HEK293T (cell line): ENCODE results near the gene ING3.

ENCODE experiments used
- ARNT ChIP-seq: fragments of 450-650 bp; IDR thresholded peaks from 2 replicates; pipeline ENCODE4 v1.6.1; 2017; ENCODE audit warnings: mild to moderate bottlenecking
- BHLHE40 ChIP-seq: fragments of 450-650 bp; IDR thresholded peaks from 2 replicates; pipeline ENCODE4 v1.6.1; 2016; ENCODE audit warnings: mild to moderate bottlenecking, moderate library complexity, borderline replicate concordance
- FOXK2 ChIP-seq: fragments of 450-650 bp; IDR thresholded peaks from 2 replicates; pipeline ENCODE4 v1.6.1; 2016; ENCODE audit warnings: mild to moderate bottlenecking
- FOXM1 ChIP-seq: fragments of 450-650 bp; IDR thresholded peaks from 2 replicates; pipeline ENCODE4 v1.6.1; 2017; ENCODE audit warnings: mild to moderate bottlenecking, borderline replicate concordance
- HDGF ChIP-seq: fragments of 450-650 bp; IDR thresholded peaks from 2 replicates; pipeline ENCODE4 v1.6.1; 2017; ENCODE audit warnings: antibody characterized with exemption, borderline replicate concordance
- L3MBTL2 ChIP-seq: fragments of 450-650 bp; conservative IDR thresholded peaks from 2 replicates; pipeline ENCODE4 v1.6.1; 2016; ENCODE audit warnings: mild to moderate bottlenecking
- LEF1 ChIP-seq: fragments of 450-650 bp; IDR thresholded peaks from 2 replicates; pipeline ENCODE4 v1.6.1; 2017; ENCODE audit warnings: mild to moderate bottlenecking, borderline replicate concordance
- PKNOX1 ChIP-seq: fragments of 450-650 bp; IDR thresholded peaks from 2 replicates; pipeline ENCODE4 v1.6.1; 2016
- SP1 ChIP-seq: fragments of 450-650 bp; IDR thresholded peaks from 2 replicates; pipeline ENCODE4 v1.6.1; 2017
- SUZ12 ChIP-seq: fragments of 450-650 bp; IDR thresholded peaks from 2 replicates; pipeline ENCODE4 v1.6.1; 2016; ENCODE audit warnings: mild to moderate bottlenecking
- TARDBP ChIP-seq: fragments of 450-650 bp; IDR thresholded peaks from 2 replicates; pipeline ENCODE4 v1.6.1; 2016
- ZNF384 ChIP-seq: fragments of 450-650 bp; IDR thresholded peaks from 2 replicates; pipeline ENCODE4 v1.6.1; 2016

DNA sequence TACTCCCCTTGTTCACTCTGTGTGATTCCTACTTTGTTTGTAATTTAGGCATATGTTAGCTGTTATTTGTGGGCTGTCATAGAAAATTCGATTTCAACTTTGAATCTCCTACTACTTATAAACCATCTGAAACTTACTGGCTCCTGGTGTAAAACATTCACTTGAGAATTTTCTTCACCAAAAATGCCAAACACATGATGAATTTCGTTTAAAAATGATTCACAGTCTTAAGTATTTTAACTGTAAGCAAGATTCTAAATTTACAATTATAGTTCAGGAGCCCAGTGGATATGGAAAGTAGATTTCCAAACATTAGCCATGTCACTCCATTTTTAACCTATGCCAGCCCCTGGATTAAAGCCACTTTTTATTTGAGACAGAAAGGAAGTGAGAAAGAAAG lies 41.0 kb downstream of the ING3 start:
- TF ChIP-seq BHLHE40 (no peak), SUZ12 (no peak), SP1 (no peak), TARDBP (no peak), PKNOX1 (no peak), ZNF384 (no peak), LEF1 (no peak), FOXK2 (no peak), L3MBTL2 (no peak), HDGF (no peak), FOXM1 (no peak), ARNT (no peak)
